ENCODE data around the gene KCNQ2.

Gene KCNQ2

DNA sequence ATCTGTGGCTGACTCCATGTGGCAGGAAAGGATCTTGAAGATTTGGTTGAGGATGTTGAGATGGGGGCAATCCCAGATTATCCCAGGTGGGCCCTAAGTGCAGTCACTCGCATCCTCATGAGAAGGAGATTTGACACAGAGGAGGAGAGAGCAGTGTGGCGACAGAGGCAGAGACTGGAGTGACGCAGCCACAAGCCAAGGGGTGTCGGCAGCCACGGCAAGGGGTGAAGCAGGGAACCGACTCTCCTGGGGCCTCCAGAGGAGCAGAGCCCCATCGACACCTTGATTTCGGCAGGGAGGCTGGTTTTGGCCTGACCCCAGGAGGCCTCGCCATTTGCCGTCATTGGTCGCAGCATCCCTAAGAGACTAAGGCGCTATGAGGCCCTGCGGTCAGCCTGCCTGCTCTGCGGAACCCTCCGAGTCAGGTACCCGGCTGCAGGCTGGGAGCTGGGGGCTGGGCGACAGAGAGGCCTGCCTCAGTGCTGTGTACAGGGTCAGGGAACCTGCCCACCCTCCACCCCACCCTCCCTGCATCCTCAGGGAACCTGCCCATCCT lies 13.9 kb upstream of the KCNQ2 start:
- peaks cover 5% of the 10 kb centered on the region for H4K20me1 ChIP-seq (ENCODE audit: insufficient read depth, low read length)
- H3K36me3 ChIP-seq (ENCODE audit: insufficient read depth, low read length), result no peaks in the 10 kb centered on the region
- H3K4me3 ChIP-seq (ENCODE audit: low read depth in 1 of 2, low read length in 2 of 2), result no peak overlapping the region
- H3K27me3 ChIP-seq (ENCODE audit: insufficient read depth, low read length, poor library complexity), result no peaks in the 10 kb centered on the region
- H2AFZ ChIP-seq (ENCODE audit: low read depth, low read length), result no peak overlapping the region
- no peak overlapping the region for H3K4me2 ChIP-seq (ENCODE audit: insufficient read depth, low read length)
- TF ChIP-seq EZH2 (IDR thresholded peaks at IDR 0.05; ENCODE audit: borderline replicate concordance, low read depth, low read length, severe bottlenecking), result no peak
- TF ChIP-seq, protein P1, sequence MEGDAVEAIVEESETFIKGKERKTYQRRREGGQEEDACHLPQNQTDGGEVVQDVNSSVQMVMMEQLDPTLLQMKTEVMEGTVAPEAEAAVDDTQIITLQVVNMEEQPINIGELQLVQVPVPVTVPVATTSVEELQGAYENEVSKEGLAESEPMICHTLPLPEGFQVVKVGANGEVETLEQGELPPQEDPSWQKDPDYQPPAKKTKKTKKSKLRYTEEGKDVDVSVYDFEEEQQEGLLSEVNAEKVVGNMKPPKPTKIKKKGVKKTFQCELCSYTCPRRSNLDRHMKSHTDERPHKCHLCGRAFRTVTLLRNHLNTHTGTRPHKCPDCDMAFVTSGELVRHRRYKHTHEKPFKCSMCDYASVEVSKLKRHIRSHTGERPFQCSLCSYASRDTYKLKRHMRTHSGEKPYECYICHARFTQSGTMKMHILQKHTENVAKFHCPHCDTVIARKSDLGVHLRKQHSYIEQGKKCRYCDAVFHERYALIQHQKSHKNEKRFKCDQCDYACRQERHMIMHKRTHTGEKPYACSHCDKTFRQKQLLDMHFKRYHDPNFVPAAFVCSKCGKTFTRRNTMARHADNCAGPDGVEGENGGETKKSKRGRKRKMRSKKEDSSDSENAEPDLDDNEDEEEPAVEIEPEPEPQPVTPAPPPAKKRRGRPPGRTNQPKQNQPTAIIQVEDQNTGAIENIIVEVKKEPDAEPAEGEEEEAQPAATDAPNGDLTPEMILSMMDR (IDR thresholded peaks at IDR 0.05; ENCODE audit: borderline replicate concordance, extremely low read depth, low read length, poor library complexity, severe bottlenecking), result no peak
- H3K9ac ChIP-seq (ENCODE audit: low read depth, low read length), result no peak overlapping the region
- ATAC-seq (ENCODE audit: insufficient read depth, low read depth) (no peak), DNase-seq (no peak)
- no peak overlapping the region for H3K27ac ChIP-seq (ENCODE audit: low read length)
- H3K9me3 ChIP-seq (ENCODE audit: insufficient read depth, low read length, severe bottlenecking), result no peaks in the 10 kb centered on the region
- H3K4me1 ChIP-seq (ENCODE audit: insufficient read depth, low read length), result no peaks in the 10 kb centered on the region
- H3K79me2 ChIP-seq (ENCODE audit: insufficient read depth, low read length), result no peaks in the 10 kb centered on the region

DNA sequence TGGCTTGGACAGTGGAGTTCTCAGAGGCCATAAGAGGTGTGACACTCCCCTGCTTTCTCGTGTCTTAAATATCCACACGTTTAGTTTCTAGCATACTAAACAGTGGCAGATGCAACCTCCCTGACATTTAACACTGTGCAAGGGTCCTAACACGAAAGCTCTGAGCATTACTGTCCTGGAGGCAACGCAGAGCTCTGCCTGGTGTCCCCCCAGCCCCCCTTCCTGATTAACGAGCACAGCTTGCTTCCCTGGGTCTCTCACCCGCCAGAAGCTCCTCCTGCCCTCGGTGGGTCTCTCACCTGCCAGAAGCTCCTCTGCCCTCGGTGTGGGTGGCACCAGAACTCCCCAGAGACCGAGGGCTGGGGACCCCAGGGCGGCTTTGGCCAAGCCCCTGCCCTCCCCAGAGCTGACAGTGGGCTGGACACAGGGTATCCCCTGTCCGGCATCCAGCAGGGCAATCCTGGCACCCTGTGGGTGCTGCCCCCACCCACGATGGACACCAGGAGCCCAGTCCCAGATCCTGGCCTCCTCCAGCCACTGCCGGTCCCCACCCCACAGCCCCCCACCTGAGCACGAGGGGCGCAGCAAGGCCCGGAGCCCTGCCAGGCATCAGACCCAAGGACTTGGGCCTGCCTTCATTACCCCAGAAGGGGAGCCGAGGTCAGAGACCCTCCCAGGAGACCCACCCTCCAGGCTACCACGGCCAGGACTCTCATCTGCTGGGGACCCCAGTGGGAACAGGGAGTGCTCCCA lies 12.4 kb upstream of the KCNQ2 start:
- TF ChIP-seq EZH2 (IDR thresholded peaks at IDR 0.05; ENCODE audit: borderline replicate concordance, low read depth, low read length, severe bottlenecking), result no peak
- TF ChIP-seq, protein P1 (IDR thresholded peaks at IDR 0.05; ENCODE audit: borderline replicate concordance, extremely low read depth, low read length, poor library complexity, severe bottlenecking), result no peak
- Histone ChIP-seq H3K27me3 (ENCODE audit: insufficient read depth, low read length, poor library complexity) (no peaks in the 10 kb centered on the region), H4K20me1 (ENCODE audit: insufficient read depth, low read length) (peaks cover 5% of the 10 kb centered on the region; the same call in 1 of the 2 replicates), H3K27ac (ENCODE audit: low read length) (no peak overlapping the region), H3K9ac (ENCODE audit: low read depth, low read length) (no peak overlapping the region), H3K79me2 (ENCODE audit: insufficient read depth, low read length) (no peaks in the 10 kb centered on the region), H3K4me1 (ENCODE audit: insufficient read depth, low read length) (no peaks in the 10 kb centered on the region), H3K9me3 (ENCODE audit: insufficient read depth, low read length, severe bottlenecking) (no peaks in the 10 kb centered on the region), H3K4me3 (ENCODE audit: low read depth in 1 of 2, low read length in 2 of 2) (no peak overlapping the region), H2AFZ (ENCODE audit: low read depth, low read length) (no peak overlapping the region), H3K36me3 (ENCODE audit: insufficient read depth, low read length) (no peaks in the 10 kb centered on the region), H3K4me2 (ENCODE audit: insufficient read depth, low read length) (no peak overlapping the region)
- no peak for DNase-seq
- ATAC-seq (ENCODE audit: insufficient read depth, low read depth), result no peak

DNA sequence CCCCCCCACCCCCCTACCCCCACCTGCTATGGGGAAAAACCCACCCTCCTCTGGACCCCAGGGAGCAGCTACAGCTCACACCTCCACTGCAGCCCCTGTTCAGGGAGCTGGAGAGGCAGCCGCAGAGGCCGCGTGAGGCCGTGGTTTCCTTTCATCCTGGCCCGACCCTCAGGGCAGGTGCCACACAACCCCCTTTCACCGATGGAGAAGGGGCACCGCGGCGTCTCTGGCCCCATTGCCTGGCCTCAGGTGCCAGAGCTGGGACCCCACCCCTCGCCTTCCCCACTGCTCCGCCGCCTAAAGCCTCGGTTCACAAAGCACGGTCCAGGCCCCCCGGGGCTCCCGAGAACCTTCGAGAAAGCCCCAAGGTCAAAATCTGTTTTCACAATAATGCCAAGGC lies 11.8 kb upstream of the KCNQ2 start:
- H4K20me1 ChIP-seq (ENCODE audit: insufficient read depth, low read length), result peaks cover 5% of the 10 kb centered on the region; the same call in 1 of the 2 replicates
- no peaks in the 10 kb centered on the region for H3K9me3 ChIP-seq (ENCODE audit: insufficient read depth, low read length, severe bottlenecking)
- H3K79me2 ChIP-seq (ENCODE audit: insufficient read depth, low read length), result no peaks in the 10 kb centered on the region
- TF ChIP-seq, protein P1 (IDR thresholded peaks at IDR 0.05; ENCODE audit: borderline replicate concordance, extremely low read depth, low read length, poor library complexity, severe bottlenecking), result no peak
- no peak for TF ChIP-seq EZH2 (IDR thresholded peaks at IDR 0.05; ENCODE audit: borderline replicate concordance, low read depth, low read length, severe bottlenecking)
- no peak overlapping the region for H3K4me2 ChIP-seq (ENCODE audit: insufficient read depth, low read length)
- H3K9ac ChIP-seq (ENCODE audit: low read depth, low read length), result no peak overlapping the region
- no peak for DNase-seq
- no peaks in the 10 kb centered on the region for H3K36me3 ChIP-seq (ENCODE audit: insufficient read depth, low read length)
- no peak overlapping the region for H2AFZ ChIP-seq (ENCODE audit: low read depth, low read length)
- 0 out of 3 replicates have a peak, but pooled peaks have one; percentile 22 for ATAC-seq (ENCODE audit: insufficient read depth, low read depth)
- H3K4me3 ChIP-seq (ENCODE audit: low read depth in 1 of 2, low read length in 2 of 2), result no peak overlapping the region
- no peaks in the 10 kb centered on the region for H3K27me3 ChIP-seq (ENCODE audit: insufficient read depth, low read length, poor library complexity)
- H3K27ac ChIP-seq (ENCODE audit: low read length), result no peak overlapping the region
- H3K4me1 ChIP-seq (ENCODE audit: insufficient read depth, low read length), result no peaks in the 10 kb centered on the region

Data from DND-41 (cell line).